ENCODE results near the gene BCO1. TPM values are rescaled to one million over a fixed set of nuclear protein-coding genes. Genes with fewer than 3 reads are reported as not detected.

BCO1 gene
- total RNA-seq, 4 donors from 2014 or later, result 0.26 TPM; not detected in 3

DNA sequence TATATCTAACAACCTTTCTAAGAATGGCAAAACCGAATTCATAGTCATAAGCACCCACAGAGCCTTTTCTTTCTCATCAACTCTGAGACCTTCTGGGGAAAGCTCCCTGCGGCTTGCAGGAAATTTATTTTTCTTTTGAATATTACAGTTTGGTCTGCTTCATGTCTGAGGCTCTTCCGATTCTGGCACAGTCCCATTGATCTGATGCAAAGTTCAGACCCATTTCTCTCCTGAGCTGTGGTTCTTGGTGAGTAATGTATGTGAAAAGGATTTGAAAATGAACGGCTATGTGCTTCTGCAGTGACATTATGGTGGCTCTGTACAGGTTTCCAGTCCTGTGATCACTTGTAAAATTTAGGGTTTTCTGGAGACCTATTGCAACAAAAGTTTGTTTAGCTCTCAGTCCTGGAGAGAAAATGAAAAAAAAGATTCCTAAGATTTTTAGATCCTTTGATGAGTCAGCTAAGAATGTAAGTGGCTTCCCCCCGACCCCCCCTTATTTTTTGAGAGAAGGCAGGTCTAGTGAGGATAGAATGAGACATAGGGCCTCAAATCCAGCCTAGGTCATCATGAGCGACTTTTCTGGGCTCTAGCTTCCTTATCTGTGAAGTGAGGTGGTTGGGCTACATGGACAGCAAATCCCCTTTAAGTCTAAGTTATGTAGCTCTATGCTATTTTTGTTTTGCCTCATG is 80.9 kb downstream of the BCO1 start:
- Histone ChIP-seq H3K36me3 (no peaks in the 10 kb centered on the region), H3K9me3 (no peaks in the 10 kb centered on the region), H3K27ac (no peak overlapping the region), H3K27me3 (no peaks in the 10 kb centered on the region), H3K4me3 (no peak overlapping the region), H3K4me1 (peaks cover 43% of the 10 kb centered on the region)
- no peak for TF ChIP-seq POLR2A (IDR thresholded peaks at IDR 0.05)
- no peak for TF ChIP-seq EP300 (IDR thresholded peaks at IDR 0.05)
- no peak for TF ChIP-seq POLR2AphosphoS5 (IDR thresholded peaks at IDR 0.05)
- TF ChIP-seq, protein P1, sequence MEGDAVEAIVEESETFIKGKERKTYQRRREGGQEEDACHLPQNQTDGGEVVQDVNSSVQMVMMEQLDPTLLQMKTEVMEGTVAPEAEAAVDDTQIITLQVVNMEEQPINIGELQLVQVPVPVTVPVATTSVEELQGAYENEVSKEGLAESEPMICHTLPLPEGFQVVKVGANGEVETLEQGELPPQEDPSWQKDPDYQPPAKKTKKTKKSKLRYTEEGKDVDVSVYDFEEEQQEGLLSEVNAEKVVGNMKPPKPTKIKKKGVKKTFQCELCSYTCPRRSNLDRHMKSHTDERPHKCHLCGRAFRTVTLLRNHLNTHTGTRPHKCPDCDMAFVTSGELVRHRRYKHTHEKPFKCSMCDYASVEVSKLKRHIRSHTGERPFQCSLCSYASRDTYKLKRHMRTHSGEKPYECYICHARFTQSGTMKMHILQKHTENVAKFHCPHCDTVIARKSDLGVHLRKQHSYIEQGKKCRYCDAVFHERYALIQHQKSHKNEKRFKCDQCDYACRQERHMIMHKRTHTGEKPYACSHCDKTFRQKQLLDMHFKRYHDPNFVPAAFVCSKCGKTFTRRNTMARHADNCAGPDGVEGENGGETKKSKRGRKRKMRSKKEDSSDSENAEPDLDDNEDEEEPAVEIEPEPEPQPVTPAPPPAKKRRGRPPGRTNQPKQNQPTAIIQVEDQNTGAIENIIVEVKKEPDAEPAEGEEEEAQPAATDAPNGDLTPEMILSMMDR (IDR thresholded peaks at IDR 0.05), result no peak
- no peak for DNase-seq (ENCODE audit: low spot score in 2 of 2)
- 52% methylated on average over 6 of the region's 6 CpGs for WGBS

DNA sequence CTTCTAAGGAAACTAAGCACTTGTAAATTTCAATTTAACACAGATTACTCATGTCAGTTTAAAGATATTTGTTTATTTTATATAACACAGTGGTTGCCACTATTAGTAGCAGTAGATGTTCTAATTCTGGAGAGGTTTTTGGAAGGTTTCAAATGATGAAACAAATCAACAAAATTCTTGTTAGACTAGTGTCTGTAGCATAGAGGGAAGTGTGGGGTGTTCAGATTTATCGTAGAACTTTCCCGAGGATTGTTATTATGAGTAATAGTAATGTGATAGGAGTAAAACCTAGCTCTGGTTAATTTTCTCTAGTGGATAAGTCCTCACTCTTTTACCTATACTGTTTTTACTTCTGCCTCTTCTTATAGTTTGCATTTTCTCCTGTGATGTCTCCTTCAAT is 82.5 kb downstream of the BCO1 start:
- no peak overlapping the region for H3K4me3 ChIP-seq
- H3K9me3 ChIP-seq, result no peaks in the 10 kb centered on the region
- no peaks in the 10 kb centered on the region for H3K27me3 ChIP-seq
- H3K36me3 ChIP-seq, result no peaks in the 10 kb centered on the region
- peaks cover 49% of the 10 kb centered on the region for H3K4me1 ChIP-seq
- TF ChIP-seq EP300 (IDR thresholded peaks at IDR 0.05) (no peak), POLR2A (IDR thresholded peaks at IDR 0.05) (no peak), POLR2AphosphoS5 (IDR thresholded peaks at IDR 0.05) (no peak)
- TF ChIP-seq, protein P1 (IDR thresholded peaks at IDR 0.05), result no peak
- no peak overlapping the region for H3K27ac ChIP-seq
- WGBS, result 67% methylated on average over 2 of the region's 2 CpGs
- no peak for DNase-seq (ENCODE audit: low spot score in 2 of 2)

DNA sequence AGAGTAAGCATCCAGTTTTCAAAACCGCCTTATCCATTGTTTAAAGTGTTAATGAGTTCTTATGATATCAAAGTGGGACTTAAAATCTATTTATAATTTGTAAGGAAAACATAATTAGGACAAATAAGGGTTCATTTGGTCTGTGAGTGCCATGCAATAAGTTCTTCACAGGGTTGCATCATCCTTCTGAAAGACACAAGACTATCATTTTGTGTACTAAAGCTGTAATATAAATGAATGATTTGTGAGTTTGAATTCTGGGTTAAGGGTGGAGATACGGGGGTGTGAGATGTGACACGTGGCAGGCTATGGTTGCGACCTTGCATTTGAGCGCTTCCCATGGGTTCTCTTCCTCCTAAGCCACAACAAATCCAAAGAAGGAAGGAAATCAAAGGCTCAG is 83.0 kb downstream of the BCO1 start:
- H3K27ac ChIP-seq, result no peak overlapping the region
- peaks cover 49% of the 10 kb centered on the region for H3K4me1 ChIP-seq
- 88% methylated on average over 5 of the region's 5 CpGs for whole genome bisulfite sequencing

DNA sequence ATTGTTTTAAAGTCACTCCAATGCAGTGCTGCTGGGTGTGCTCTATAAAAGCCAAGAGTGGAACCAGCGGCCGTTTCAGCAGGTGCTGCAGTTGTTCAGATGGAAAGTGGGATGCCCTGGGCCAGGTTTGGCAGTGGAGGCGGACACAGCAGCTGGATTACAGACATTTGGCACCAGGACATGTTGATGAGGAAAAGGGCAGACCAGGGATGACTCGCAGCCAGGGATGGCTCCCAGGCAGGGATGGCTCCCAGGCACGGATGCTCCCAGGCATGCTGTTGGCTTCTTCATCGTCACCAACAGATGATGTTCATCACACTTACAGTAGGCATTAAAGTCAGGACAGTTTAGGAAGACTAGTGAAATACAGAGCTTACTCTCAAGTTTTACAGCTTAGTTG is 86.3 kb downstream of the BCO1 start:
- no peak for DNase-seq (ENCODE audit: low spot score in 2 of 2)
- WGBS, result 55% methylated on average over 6 of the region's 6 CpGs

More for the DNA sequence above, 83.0 kb downstream of the BCO1 start:
- no peak for DNase-seq (ENCODE audit: low spot score in 2 of 2)
- H3K4me3 ChIP-seq, result no peak overlapping the region
- H3K27me3 ChIP-seq, result no peaks in the 10 kb centered on the region
- no peaks in the 10 kb centered on the region for H3K36me3 ChIP-seq
- no peaks in the 10 kb centered on the region for H3K9me3 ChIP-seq
- TF ChIP-seq, protein P1 (IDR thresholded peaks at IDR 0.05), result no peak
- TF ChIP-seq EP300 (IDR thresholded peaks at IDR 0.05) (no peak), POLR2A (IDR thresholded peaks at IDR 0.05) (no peak), POLR2AphosphoS5 (IDR thresholded peaks at IDR 0.05) (no peak)

DNA sequence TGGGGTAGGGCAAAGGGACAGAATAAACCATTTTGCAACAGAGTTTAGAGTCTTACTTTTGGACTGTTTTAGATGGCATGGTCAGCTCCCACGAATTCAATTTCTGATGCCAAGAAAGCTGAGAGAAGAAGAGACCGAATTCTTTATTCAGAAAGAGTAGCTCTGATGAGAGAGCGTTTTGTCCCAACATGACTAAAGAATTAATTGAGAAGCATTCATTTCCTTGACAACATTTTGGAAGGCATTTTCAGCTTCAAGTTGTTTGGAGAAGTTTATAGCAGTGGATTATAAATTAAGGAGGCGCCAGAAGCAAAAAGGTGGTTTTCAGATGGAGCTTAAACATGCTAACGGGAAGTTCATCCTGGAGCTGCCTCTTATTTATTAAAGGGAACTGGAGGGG is 88.5 kb downstream of the BCO1 start:
- no peak for DNase-seq (ENCODE audit: low spot score in 2 of 2)
- 55% methylated on average over 5 of the region's 5 CpGs for WGBS
- Histone ChIP-seq H3K4me1 (peaks cover 42% of the 10 kb centered on the region), H3K4me3 (peak overlapping the region; percentile 4), H3K9me3 (no peaks in the 10 kb centered on the region), H3K36me3 (no peaks in the 10 kb centered on the region), H3K27ac (peak overlapping the region; percentile 83), H3K27me3 (no peaks in the 10 kb centered on the region)
- TF ChIP-seq EP300 (IDR thresholded peaks at IDR 0.05), result no peak
- TF ChIP-seq, protein P1 (IDR thresholded peaks at IDR 0.05), result no peak
- no peak for TF ChIP-seq POLR2AphosphoS5 (IDR thresholded peaks at IDR 0.05)
- TF ChIP-seq POLR2A (IDR thresholded peaks at IDR 0.05), result no peak

More for the DNA sequence above, 86.3 kb downstream of the BCO1 start:
- H3K9me3 ChIP-seq, result no peaks in the 10 kb centered on the region
- no peak overlapping the region for H3K4me3 ChIP-seq
- no peak overlapping the region for H3K27ac ChIP-seq
- H3K4me1 ChIP-seq, result peaks cover 51% of the 10 kb centered on the region
- TF ChIP-seq, protein P1 (IDR thresholded peaks at IDR 0.05), result no peak
- TF ChIP-seq EP300 (IDR thresholded peaks at IDR 0.05), result no peak
- no peaks in the 10 kb centered on the region for H3K27me3 ChIP-seq
- no peaks in the 10 kb centered on the region for H3K36me3 ChIP-seq
